ENCODE results near the gene GCM1. TPM values are rescaled to one million over a fixed set of nuclear protein-coding genes. Genes with fewer than 3 reads are reported as not detected.

The GCM1 gene
- total and polyA plus RNA-seq, 2 donors (not counting 1 experiment from before 2014, with no cell fraction given), result 0.57 to 1.5 TPM

GRCh38 chr6:53136000-53136609, 12.5 kb downstream of the GCM1 start:
- no peaks in the 10 kb centered on the region for H3K36me3 ChIP-seq (replicated peaks in 1 of 2; ENCODE audit: control extremely low read depth in 1 of 2, control insufficient read depth in 1 of 2, extremely low read depth in 1 of 2, insufficient read depth in 2 of 2, low read length in 1 of 2)
- H3K27ac Mint-ChIP-seq, result no peak overlapping the region
- H3K4me3 Mint-ChIP-seq, result no peak overlapping the region
- no peaks in the 10 kb centered on the region for H3K4me1 Mint-ChIP-seq
- H4K20me1 ChIP-seq (ENCODE audit: control insufficient read depth, insufficient read depth, low read length, poor library complexity, severe bottlenecking), result no peaks in the 10 kb centered on the region
- DNase-seq (no peak), ATAC-seq (ENCODE audit: low read depth) (no peak)
- no peak overlapping the region for H3K4me3 ChIP-seq (ENCODE audit: control extremely low read depth in 1 of 5, extremely low read depth in 1 of 5, insufficient read depth in 1 of 5, low read depth in 2 of 5, low read length in 4 of 5)
- H3K4me2 ChIP-seq (replicated peaks; ENCODE audit: low read depth, low read length, poor library complexity, severe bottlenecking), result no peak overlapping the region
- H2AFZ ChIP-seq (ENCODE audit: insufficient read depth, low read depth, low read length, poor library complexity, severe bottlenecking), result no peak overlapping the region
- intact Hi-C loops (cut with micrococcal nuclease), result no loop called here
- no peak overlapping the region for H3K27ac ChIP-seq (ENCODE audit: low read length in 2 of 2)
- H3K9ac ChIP-seq (ENCODE audit: low read length), result no peak overlapping the region
- H3K27me3 Mint-ChIP-seq, result no peaks in the 10 kb centered on the region
- no peak for TF ChIP-seq EZH2 (IDR thresholded peaks at IDR 0.05; ENCODE audit: borderline replicate concordance, insufficient read depth, low read depth, low read length, poor library complexity, severe bottlenecking)
- TF ChIP-seq CTCF (IDR thresholded peaks at IDR 0.05), result no peak
- no peaks in the 10 kb centered on the region for H3K79me2 ChIP-seq (ENCODE audit: control insufficient read depth, insufficient read depth, low read length)
- CTCF ChIA-PET, result no interaction called here
- WGBS (ENCODE audit: insufficient coverage), result 100% methylated on average over 1 of the region's 3 CpGs
- no peaks in the 10 kb centered on the region for H3K4me1 ChIP-seq (ENCODE audit: control insufficient read depth in 2 of 2, insufficient read depth in 2 of 2, low read length in 2 of 2)
- no peaks in the 10 kb centered on the region for H3K9me3 ChIP-seq (ENCODE audit: control extremely low read depth in 1 of 3, control insufficient read depth in 2 of 3, insufficient read depth in 1 of 3, low read length in 2 of 3)
- H3K27me3 ChIP-seq (replicated peaks in 1 of 4; ENCODE audit: control extremely low read depth in 1 of 4, control insufficient read depth in 3 of 4, insufficient read depth in 4 of 4, low read length in 3 of 4), result no peaks in the 10 kb centered on the region
- H3K9me3 Mint-ChIP-seq (ENCODE audit: insufficient read depth), result no peaks in the 10 kb centered on the region
- POLR2A ChIA-PET, result no interaction called here

- no peak overlapping the region for H3K4me2 ChIP-seq (replicated peaks; ENCODE audit: low read depth, low read length, poor library complexity, severe bottlenecking)
- no peak overlapping the region for H3K9ac ChIP-seq (ENCODE audit: low read length)
- POLR2A ChIA-PET, result no interaction called here
Measured at GRCh38 chr6:53134601-53135235, 13.9 kb downstream of the GCM1 start.

More at GRCh38 chr6:53134601-53135235, 13.9 kb downstream of the GCM1 start:
- Mint-ChIP-seq H3K4me1 (no peaks in the 10 kb centered on the region), H3K27ac (no peak overlapping the region), H3K9me3 (ENCODE audit: insufficient read depth) (no peaks in the 10 kb centered on the region), H3K27me3 (no peaks in the 10 kb centered on the region), H3K4me3 (no peak overlapping the region)
- Histone ChIP-seq H3K27ac (ENCODE audit: low read length in 2 of 2) (no peak overlapping the region), H3K4me3 (ENCODE audit: control extremely low read depth in 1 of 5, extremely low read depth in 1 of 5, insufficient read depth in 1 of 5, low read depth in 2 of 5, low read length in 4 of 5) (no peak overlapping the region), H4K20me1 (ENCODE audit: control insufficient read depth, insufficient read depth, low read length, poor library complexity, severe bottlenecking) (no peaks in the 10 kb centered on the region), H2AFZ (ENCODE audit: insufficient read depth, low read depth, low read length, poor library complexity, severe bottlenecking) (no peak overlapping the region), H3K4me1 (ENCODE audit: control insufficient read depth in 2 of 2, insufficient read depth in 2 of 2, low read length in 2 of 2) (no peaks in the 10 kb centered on the region), H3K36me3 (replicated peaks in 1 of 2; ENCODE audit: control extremely low read depth in 1 of 2, control insufficient read depth in 1 of 2, extremely low read depth in 1 of 2, insufficient read depth in 2 of 2, low read length in 1 of 2) (no peaks in the 10 kb centered on the region), H3K79me2 (ENCODE audit: control insufficient read depth, insufficient read depth, low read length) (no peaks in the 10 kb centered on the region), H3K27me3 (replicated peaks in 1 of 4; ENCODE audit: control extremely low read depth in 1 of 4, control insufficient read depth in 3 of 4, insufficient read depth in 4 of 4, low read length in 3 of 4) (no peaks in the 10 kb centered on the region), H3K9me3 (ENCODE audit: control extremely low read depth in 1 of 3, control insufficient read depth in 2 of 3, insufficient read depth in 1 of 3, low read length in 2 of 3) (no peaks in the 10 kb centered on the region)
- 90% methylated on average over 2 of the region's 8 CpGs for whole genome bisulfite sequencing (ENCODE audit: insufficient coverage)
- CTCF ChIA-PET, result no interaction called here
- TF ChIP-seq CTCF (IDR thresholded peaks at IDR 0.05) (no peak), EZH2 (IDR thresholded peaks at IDR 0.05; ENCODE audit: borderline replicate concordance, insufficient read depth, low read depth, low read length, poor library complexity, severe bottlenecking) (no peak)
- ATAC-seq (ENCODE audit: low read depth) (no peak), DNase-seq (no peak)
- intact Hi-C loops (cut with micrococcal nuclease), result no loop called here
